ENCODE results near the gene EIF3I.

The EIF3I gene

GRCh38 chr1:32266921-32267591, 44.8 kb downstream of the EIF3I start:
- no peak for DNase-seq

- DNase-seq, result no peak
These were observed 47.5 kb downstream of the EIF3I start for GRCh38 chr1:32269744-32270143.

GRCh38 chr1:32272557-32273390, 50.6 kb downstream of the EIF3I start:
- DNase-seq, result no peak

- peak; percentile 82 for DNase-seq
These were observed 51.4 kb downstream of the EIF3I start for GRCh38 chr1:32273391-32274208.

GRCh38 chr1:32274646-32275340, 52.6 kb downstream of the EIF3I start:
- DNase-seq, result no peak

GRCh38 chr1:32275424-32275823, 53.2 kb downstream of the EIF3I start:
- DNase-seq, result no peak

- DNase-seq, result no peak
These were observed 54.0 kb downstream of the EIF3I start for GRCh38 chr1:32276032-32276782.
